ENCODE results near the gene TLX1.

DNA sequence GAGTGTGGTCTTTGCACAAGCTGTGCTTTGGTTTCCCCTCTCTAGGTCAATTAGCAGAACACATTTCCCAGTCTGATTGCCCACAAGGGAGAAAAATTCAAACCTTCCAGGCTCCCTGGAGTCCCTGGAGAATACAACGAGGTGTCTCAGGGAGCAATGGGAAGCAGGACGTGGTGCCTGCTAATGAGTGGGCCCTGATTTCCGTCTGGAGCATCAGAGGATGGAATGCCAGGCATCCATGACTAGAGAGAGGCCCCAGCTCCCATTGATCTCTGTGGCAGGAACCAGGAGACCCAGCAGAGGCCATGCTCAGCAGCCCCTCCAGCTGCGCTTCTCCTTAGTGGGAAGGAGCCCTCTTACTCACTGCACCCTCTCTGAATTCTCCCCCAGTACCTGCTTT, 33.2 kb upstream of the TLX1 start:
- no peak for TF ChIP-seq GATA3 (IDR thresholded peaks at IDR 0.05; ENCODE audit: low read depth, low read length)
- no peak for TF ChIP-seq GATA2 (IDR thresholded peaks at IDR 0.05; ENCODE audit: low read depth, low read length)
